Brain microvascular endothelial cell (primary cell): ENCODE measurements around the gene PEBP1.

Experiments
- DNase-seq: peaks from one replicate; pipeline ENCODE4 v3.0.0-alpha.2; 2020
- H3K27ac ChIP-seq: fragments of 250-450 bp; sonication (Bioruptor Pico); 2 replicates; pipeline ENCODE4 v1.5.1; 2020; ENCODE audit warnings: mild to moderate bottlenecking, moderate library complexity
- H3K27me3 ChIP-seq: fragments of 250-450 bp; sonication (Bioruptor Pico); replicated peaks from 2 replicates; pipeline ENCODE4 v1.5.1; 2020; ENCODE audit warnings: mild to moderate bottlenecking
- H3K36me3 ChIP-seq: fragments of 250-450 bp; sonication (Bioruptor Pico); replicated peaks from 2 replicates; pipeline ENCODE4 v1.5.1; 2020; ENCODE audit warnings: mild to moderate bottlenecking
- H3K4me3 ChIP-seq: 2 replicates; pipeline ENCODE4 v1.5.1; 2011; ENCODE audit warnings: low read depth, mild to moderate bottlenecking, control low read depth, low read length, moderate library complexity
- CTCF ChIP-seq: IDR thresholded peaks from 2 replicates; pipeline ENCODE4 v1.5.1; 2011; ENCODE audit warnings: low read depth, mild to moderate bottlenecking, moderate library complexity, low read length, control low read depth, inconsistent platforms; ENCODE audit errors: missing control alignments
- in situ Hi-C: cut with HindIII; loops from 2 replicates; pipeline ENCODE4 v1.10.0; 2017; ENCODE audit warnings: low sequenced_read_pairs, low pct_ligation_motif_present

PEBP1 gene

GRCh38 chr12:118101051-118101450 lies 34.9 kb upstream of the PEBP1 start:
- no peak overlapping the region for H3K4me3 ChIP-seq
- TF ChIP-seq CTCF: no peak
- no peak for DNase-seq
- no peak overlapping the region for H3K27ac ChIP-seq
- no peaks in the 10 kb centered on the region for H3K27me3 ChIP-seq
- in situ Hi-C loops: no loop called here
- no peaks in the 10 kb centered on the region for H3K36me3 ChIP-seq

- in situ Hi-C loops: no loop called here
- Histone ChIP-seq H3K36me3 (no peaks in the 10 kb centered on the region), H3K27me3 (no peaks in the 10 kb centered on the region), H3K27ac (no peak overlapping the region), H3K4me3 (no peak overlapping the region)
- no peak for DNase-seq
- no peak for TF ChIP-seq CTCF
These were observed 33.9 kb upstream of the PEBP1 start for GRCh38 chr12:118102070-118102469.

GRCh38 chr12:118102609-118103008 lies 33.3 kb upstream of the PEBP1 start:
- in situ Hi-C loops: no loop called here
- H3K27me3 ChIP-seq: no peaks in the 10 kb centered on the region
- no peak for DNase-seq
- TF ChIP-seq CTCF: no peak
- H3K36me3 ChIP-seq: no peaks in the 10 kb centered on the region
- no peak overlapping the region for H3K27ac ChIP-seq
- H3K4me3 ChIP-seq: peak overlapping the region; percentile 71

- peak overlapping the region; percentile 71 for H3K4me3 ChIP-seq
- no peak overlapping the region for H3K27ac ChIP-seq
- no peaks in the 10 kb centered on the region for H3K36me3 ChIP-seq
- TF ChIP-seq CTCF: no peak
- in situ Hi-C loops: no loop called here
- H3K27me3 ChIP-seq: no peaks in the 10 kb centered on the region
- no peak for DNase-seq
These were observed 32.7 kb upstream of the PEBP1 start for GRCh38 chr12:118103201-118103600.

- Histone ChIP-seq H3K4me3 (peak within 1 kb of the TSS; percentile 71), H3K27ac (no peak within 1 kb of the TSS), H3K36me3 (no peaks in the 10 kb centered on the region), H3K27me3 (no peaks in the 10 kb centered on the region)
- no peak for TF ChIP-seq CTCF
- no peak for DNase-seq
- in situ Hi-C loops: no loop called here
These were observed 32.1 kb upstream of the PEBP1 start, which contains the start of gene VSIG10 for GRCh38 chr12:118103601-118104382. Gene VSIG10 (minus strand): TSS chr12:118104011. CDS start chr12:118103671, 340 bp downstream.

- Histone ChIP-seq H3K4me3 (no peak overlapping the region), H3K27me3 (no peaks in the 10 kb centered on the region), H3K36me3 (no peaks in the 10 kb centered on the region), H3K27ac (no peak overlapping the region)
- no peak for DNase-seq
- in situ Hi-C loops: no loop called here
- TF ChIP-seq CTCF: no peak
These were observed 28.9 kb upstream of the PEBP1 start for GRCh38 chr12:118107011-118107410.
